ENCODE measurements around the gene BTBD1. TPM values are rescaled to one million over a fixed set of nuclear protein-coding genes. Genes with fewer than 3 reads are reported as not detected.

Gene BTBD1
- total RNA-seq, 1 experiment from 2014 or later: 80.0 TPM

- no peak overlapping the region for H2AFZ ChIP-seq (ENCODE audit: low read depth, low read length, poor library complexity, severe bottlenecking)
- ATAC-seq (peak; percentile 88), DNase-seq (ENCODE audit: low read depth, low spot score) (peak; percentile 19)
- no peaks in the 10 kb centered on the region for H3K9me3 ChIP-seq (ENCODE audit: control insufficient read depth in 1 of 2, insufficient read depth in 1 of 2, low read depth in 1 of 2, low read length in 2 of 2)
- ChIA-PET RAD21 (ENCODE audit: low non-redundant PET in 1 of 2, low total read pairs in 2 of 2, uncharacterized antibody in 2 of 2, unreplicated experiment in 2 of 2) (no interaction called here), CTCF (no interaction called here), POLR2A (no interaction called here)
- BruUV-seq (replicated peaks): no TSS peak
- no peaks in the 10 kb centered on the region for H3K9me2 ChIP-seq (ENCODE audit: insufficient read depth)
- H3K9ac ChIP-seq (ENCODE audit: low read length): no peak overlapping the region
- peaks cover 7 to 17% of the 10 kb centered on the region in 2 experiments for H3K36me3 ChIP-seq (ENCODE audit: control insufficient read depth in 1 of 2, insufficient read depth in 2 of 2, low read length in 2 of 2)
- peaks cover 16 to 23% of the 10 kb centered on the region in 2 experiments for H3K4me1 ChIP-seq (ENCODE audit: control insufficient read depth in 1 of 2, insufficient read depth in 2 of 2, low read length in 2 of 2)
- H4K20me1 ChIP-seq (ENCODE audit: insufficient read depth): no peaks in the 10 kb centered on the region
- peak overlapping the region; percentile 53 for H3K4me2 ChIP-seq (ENCODE audit: low read length)
- TF ChIP-seq EZH2phosphoT487 (IDR thresholded peaks at IDR 0.05; ENCODE audit: borderline replicate concordance) (no peak), FOSL1 (IDR thresholded peaks at IDR 0.05; ENCODE audit: low read depth) (peak; percentile 37; the same call in 1 of the 2 replicates), EGR1 (IDR thresholded peaks at IDR 0.05; ENCODE audit: low read depth) (no peak), JUND (IDR thresholded peaks at IDR 0.05) (no peak)
- H3K4me3 ChIP-seq (replicated peaks in 1 of 2; ENCODE audit: low read depth in 1 of 2, low read length in 2 of 2): no peak overlapping the region
- intact Hi-C loops (cut with micrococcal nuclease): no loop called here
- H3K79me2 ChIP-seq (ENCODE audit: insufficient read depth, low read length): peaks cover 90% of the 10 kb centered on the region
- peak overlapping the region; percentile 26; the same call in 1 of the 2 replicates for H3K27ac ChIP-seq (ENCODE audit: low read depth, low read length)
- H3K27me3 ChIP-seq (ENCODE audit: insufficient read depth, low read length): no peaks in the 10 kb centered on the region
These were observed 37.0 kb downstream of the BTBD1 start for GRCh38 chr15:83030021-83030420.

GRCh38 chr15:83018436-83018835 lies 48.6 kb downstream of the BTBD1 start:
- H2AFZ ChIP-seq (ENCODE audit: low read depth, low read length, poor library complexity, severe bottlenecking): no peak overlapping the region
- TF ChIP-seq YY1 (IDR thresholded peaks at IDR 0.05; ENCODE audit: extremely low read depth, insufficient replicate concordance, low read depth, low read length): no peak
- no peak for TF ChIP-seq EZH2phosphoT487 (IDR thresholded peaks at IDR 0.05; ENCODE audit: borderline replicate concordance)
- no peak for TF ChIP-seq EZH2 (IDR thresholded peaks at IDR 0.05)
- H3K4me1 ChIP-seq (ENCODE audit: control insufficient read depth in 1 of 2, insufficient read depth in 2 of 2, low read length in 2 of 2): no peaks in the 10 kb centered on the region
- intact Hi-C loops (cut with micrococcal nuclease): no loop called here
- 0 out of 2 replicates have a peak, but pooled peaks cover 3% of the 10 kb centered on the region for H4K20me1 ChIP-seq (ENCODE audit: insufficient read depth)
- no peaks in the 10 kb centered on the region for H3K9me3 ChIP-seq (ENCODE audit: control insufficient read depth in 1 of 2, insufficient read depth in 1 of 2, low read depth in 1 of 2, low read length in 2 of 2)
- BruUV-seq (replicated peaks): no TSS peak
- H3K36me3 ChIP-seq (ENCODE audit: control insufficient read depth in 1 of 2, insufficient read depth in 2 of 2, low read length in 2 of 2): peaks cover 28 to 31% of the 10 kb centered on the region in 2 experiments; a peak in 3 of 4 replicates
- no peaks in the 10 kb centered on the region for H3K27me3 ChIP-seq (ENCODE audit: insufficient read depth, low read length)
- no peak overlapping the region for H3K4me2 ChIP-seq (ENCODE audit: low read length)
- ATAC-seq (no peak), DNase-seq (ENCODE audit: low read depth, low spot score) (no peak)
- no peak overlapping the region for H3K9ac ChIP-seq (ENCODE audit: low read length)
- POLR2A ChIA-PET: no interaction called here
- H3K27ac ChIP-seq (ENCODE audit: low read depth, low read length): no peak overlapping the region
- H3K4me3 ChIP-seq (replicated peaks in 1 of 2; ENCODE audit: low read depth in 1 of 2, low read length in 2 of 2): no peak overlapping the region
- no peaks in the 10 kb centered on the region for H3K9me2 ChIP-seq (ENCODE audit: insufficient read depth)
- CTCF ChIA-PET: no interaction called here
- RAD21 ChIA-PET (ENCODE audit: low non-redundant PET in 1 of 2, low total read pairs in 2 of 2, uncharacterized antibody in 2 of 2, unreplicated experiment in 2 of 2): no interaction called here
- H3K79me2 ChIP-seq (ENCODE audit: insufficient read depth, low read length): peaks cover 18% of the 10 kb centered on the region; the same call in 1 of the 2 replicates

Measured in HCT116 (cell line).